ENCODE measurements around the gene MAD1L1.

DNA sequence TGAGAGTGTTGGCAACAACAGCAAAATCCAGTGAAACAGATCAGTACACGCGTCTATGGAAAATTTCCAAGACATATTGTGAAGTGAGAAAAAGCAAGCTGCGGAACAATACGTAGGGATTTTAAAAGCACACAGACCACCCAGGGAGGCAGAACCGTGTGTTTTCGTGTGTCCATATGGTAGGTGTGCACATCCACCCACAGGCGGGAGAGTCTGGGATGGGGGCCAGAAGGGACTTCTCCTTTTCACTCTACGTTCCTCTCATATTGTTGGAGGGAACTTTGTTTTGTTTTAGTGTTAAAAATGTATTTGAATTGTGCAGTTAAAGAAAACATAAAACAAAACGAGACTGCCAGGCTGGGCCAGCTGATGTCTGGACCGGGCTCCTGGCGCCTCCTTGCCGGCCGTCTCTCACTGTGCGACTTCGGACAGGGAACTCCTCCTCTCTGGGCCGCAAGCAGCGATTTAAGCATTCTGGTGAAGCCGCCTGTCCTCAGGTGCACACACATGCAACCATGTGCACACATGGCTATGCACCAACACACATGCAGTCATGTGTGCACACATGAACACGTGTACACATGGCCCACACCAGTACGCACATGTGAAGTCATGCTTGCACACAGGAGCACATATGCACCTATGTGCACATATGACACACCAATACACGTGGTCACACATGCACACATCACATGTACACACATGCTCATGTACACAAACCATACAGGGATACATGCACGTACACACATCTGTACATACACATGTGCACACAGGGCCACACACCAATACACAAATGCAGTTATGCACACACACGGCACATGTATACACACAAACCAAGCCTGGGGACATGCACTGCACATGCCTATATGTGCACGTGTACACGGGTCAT, 421.5 kb downstream of the MAD1L1 start:
- TF ChIP-seq, protein P1, sequence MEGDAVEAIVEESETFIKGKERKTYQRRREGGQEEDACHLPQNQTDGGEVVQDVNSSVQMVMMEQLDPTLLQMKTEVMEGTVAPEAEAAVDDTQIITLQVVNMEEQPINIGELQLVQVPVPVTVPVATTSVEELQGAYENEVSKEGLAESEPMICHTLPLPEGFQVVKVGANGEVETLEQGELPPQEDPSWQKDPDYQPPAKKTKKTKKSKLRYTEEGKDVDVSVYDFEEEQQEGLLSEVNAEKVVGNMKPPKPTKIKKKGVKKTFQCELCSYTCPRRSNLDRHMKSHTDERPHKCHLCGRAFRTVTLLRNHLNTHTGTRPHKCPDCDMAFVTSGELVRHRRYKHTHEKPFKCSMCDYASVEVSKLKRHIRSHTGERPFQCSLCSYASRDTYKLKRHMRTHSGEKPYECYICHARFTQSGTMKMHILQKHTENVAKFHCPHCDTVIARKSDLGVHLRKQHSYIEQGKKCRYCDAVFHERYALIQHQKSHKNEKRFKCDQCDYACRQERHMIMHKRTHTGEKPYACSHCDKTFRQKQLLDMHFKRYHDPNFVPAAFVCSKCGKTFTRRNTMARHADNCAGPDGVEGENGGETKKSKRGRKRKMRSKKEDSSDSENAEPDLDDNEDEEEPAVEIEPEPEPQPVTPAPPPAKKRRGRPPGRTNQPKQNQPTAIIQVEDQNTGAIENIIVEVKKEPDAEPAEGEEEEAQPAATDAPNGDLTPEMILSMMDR (conservative IDR thresholded peaks at IDR 0.05) = no peak
- TF ChIP-seq EZH2 (IDR thresholded peaks at IDR 0.05; ENCODE audit: low read depth) = no peak

All from PC-9 (cell line).